SK-N-SH (cell line): ENCODE measurements around the gene QSOX2. TPM values are rescaled to one million over a fixed set of nuclear protein-coding genes. Genes with fewer than 3 reads are reported as not detected.

ENCODE experiments used
- CTCF ChIA-PET: fragments of 300-600, 350-600 bp; formaldehyde crosslinking; extraction: SDS; loops from one replicate; lab custom pipeline; 2021; lab: Yijun Ruan, JAX
- POLR2A ChIA-PET: fragments of 350-600 bp; sonication (Branson Sonifier 250); formaldehyde crosslinking; extraction: SDS; loops from one replicate; lab custom pipeline; 2020; ENCODE audit warnings: antibody characterized with exemption, inconsistent platforms; lab: Yijun Ruan, JAX
- DNase-seq: peaks from one replicate; pipeline ENCODE4 v3.0.0; 2012
- H2AFZ ChIP-seq: fragments of 200-600 bp; sonication (generic); 2 replicates; pipeline ENCODE4 v1.8.1; 2016; ENCODE audit warnings: antibody characterized with exemption, mild to moderate bottlenecking, low read depth
- H3F3A ChIP-seq: fragments of 200-600 bp; sonication (generic); replicated peaks from 2 replicates; pipeline ENCODE3; 2016; ENCODE audit warnings: antibody characterized with exemption, mild to moderate bottlenecking; ENCODE audit not compliant: insufficient read depth
- H3K27ac ChIP-seq, 2 experiments: fragments of 200-500 bp in 1 of 2; fragments of 200-600 bp in 1 of 2; sonication (Bioruptor generic) in 1 of 2; sonication (generic), shearing (Covaris generic) in 1 of 2; 2 replicates each; pipeline versions ENCODE4 v1.5.1 to v1.6.1; 2014 to 2016; ENCODE audit warnings: low read depth in 2 of 2, inconsistent platforms in 1 of 2, low read length in 1 of 2, mild to moderate bottlenecking in 1 of 2, mixed read lengths in 1 of 2
- H3K27me3 ChIP-seq: fragments of 200-600 bp; sonication (generic), shearing (Covaris generic); 2 replicates; pipeline ENCODE4 v1.6.1; 2016; ENCODE audit warnings: mixed run types; ENCODE audit not compliant: insufficient read depth
- H3K36me3 ChIP-seq, 2 experiments: fragments of 200-500 bp in 1 of 2; fragments of 200-600 bp in 1 of 2; sonication (Bioruptor generic) in 1 of 2; sonication (generic) in 1 of 2; replicated peaks in 1 of 2; 2 replicates each; pipeline versions ENCODE3 to v1.5.1; 2014 to 2016; ENCODE audit warnings: low read length in 1 of 2, mild to moderate bottlenecking in 1 of 2; ENCODE audit not compliant: insufficient read depth in 2 of 2, control insufficient read depth in 1 of 2
- H3K4me1 ChIP-seq, 2 experiments: fragments of 200-500 bp in 1 of 2; fragments of 200-600 bp in 1 of 2; sonication (Bioruptor generic) in 1 of 2; sonication (generic), shearing (Covaris generic) in 1 of 2; 2 replicates each; pipeline versions ENCODE4 v1.5.1 to v1.6.1; 2014 to 2016; ENCODE audit warnings: low read depth in 1 of 2, low read length in 1 of 2, mixed run types in 1 of 2; ENCODE audit not compliant: insufficient read depth in 2 of 2, control insufficient read depth in 1 of 2
- H3K4me2 ChIP-seq: fragments of 200-600 bp; sonication (generic), shearing (Covaris generic); 2 replicates; pipeline ENCODE4 v1.6.1; 2017; ENCODE audit warnings: mixed run types
- H3K4me3 ChIP-seq, 2 experiments: fragments of 200-500 bp in 1 of 2; fragments of 200-600 bp in 1 of 2; sonication (Bioruptor generic) in 1 of 2; sonication (generic), shearing (Covaris generic) in 1 of 2; 2 replicates each; pipeline versions ENCODE4 v1.5.1 to v1.8.1; 2014 to 2016; ENCODE audit warnings: low read depth in 2 of 2, inconsistent platforms in 1 of 2, low read length in 1 of 2, mild to moderate bottlenecking in 1 of 2, mixed read lengths in 1 of 2, moderate library complexity in 1 of 2
- H3K79me2 ChIP-seq: fragments of 200-600 bp; sonication (generic); 2 replicates; pipeline ENCODE4 v1.8.1; 2017; ENCODE audit warnings: mild to moderate bottlenecking; ENCODE audit not compliant: insufficient read depth
- H3K9ac ChIP-seq: fragments of 200-600 bp; sonication (generic); 2 replicates; pipeline ENCODE4 v1.6.1; 2017; ENCODE audit warnings: mixed run types
- H3K9me2 ChIP-seq: fragments of 200-600 bp; sonication (generic); 2 replicates; pipeline ENCODE4 v1.6.1; 2017; ENCODE audit warnings: mixed run types
- H3K9me3 ChIP-seq: fragments of 200-600 bp; sonication (generic); 2 replicates; pipeline ENCODE4 v1.6.1; 2017; ENCODE audit warnings: mixed run types, mild to moderate bottlenecking, moderate library complexity
- H4K20me1 ChIP-seq: fragments of 200-600 bp; sonication (generic); 2 replicates; pipeline ENCODE4 v1.6.1; 2017; ENCODE audit warnings: mild to moderate bottlenecking, mixed run types; ENCODE audit not compliant: insufficient read depth
- ELF1 ChIP-seq: IDR thresholded peaks from 2 replicates; pipeline ENCODE4 v1.4.0; 2012
- FOXJ3 ChIP-seq: sonication (generic); formaldehyde crosslinking; IDR thresholded peaks from 2 replicates; pipeline ENCODE4 v1.5.1; 2020; ENCODE audit warnings: mild to moderate bottlenecking, missing genetic modification reagents
- FOXM1 ChIP-seq: IDR thresholded peaks from 2 replicates; pipeline ENCODE4 v1.4.0; 2012; ENCODE audit warnings: low read depth, mild to moderate bottlenecking
- GATA2 ChIP-seq: sonication (generic); formaldehyde crosslinking; IDR thresholded peaks from 2 replicates; pipeline ENCODE4 v1.5.0; 2020; ENCODE audit warnings: mild to moderate bottlenecking, missing genetic modification reagents
- MEF2A ChIP-seq: IDR thresholded peaks from 2 replicates; pipeline ENCODE4 v1.4.0; 2012; ENCODE audit warnings: low read depth, borderline replicate concordance
- MXI1 ChIP-seq: IDR thresholded peaks from 2 replicates; pipeline ENCODE4 v1.6.1; 2012; ENCODE audit warnings: mild to moderate bottlenecking, low read depth, low read length, improper control_type of control experiment
- RAD21 ChIP-seq: IDR thresholded peaks from 2 replicates; pipeline ENCODE4 v1.6.1; 2012; ENCODE audit warnings: mild to moderate bottlenecking, low read length
- RCOR1 ChIP-seq: fragments of 150-350 bp; IDR thresholded peaks from 2 replicates; pipeline ENCODE4 v1.6.1; 2017; ENCODE audit warnings: antibody characterized with exemption, low read length
- RFX5 ChIP-seq: IDR thresholded peaks from 2 replicates; pipeline ENCODE4 v1.6.1; 2012; ENCODE audit warnings: mild to moderate bottlenecking, improper control_type of control experiment, low read length
- RXRA ChIP-seq: IDR thresholded peaks from 2 replicates; pipeline ENCODE4 v1.4.0; 2012; ENCODE audit warnings: low read depth, mild to moderate bottlenecking, borderline replicate concordance
- SIN3A ChIP-seq: IDR thresholded peaks from 2 replicates; pipeline ENCODE4 v1.6.1; 2012; ENCODE audit warnings: low read depth, mild to moderate bottlenecking, low read length, moderate library complexity, borderline replicate concordance
- SMC3 ChIP-seq: IDR thresholded peaks from 2 replicates; pipeline ENCODE4 v1.6.1; 2012; ENCODE audit warnings: low read depth, low read length, improper control_type of control experiment
- TCF12 ChIP-seq: IDR thresholded peaks from 2 replicates; pipeline ENCODE4 v1.4.0; 2012
- TEAD4 ChIP-seq: IDR thresholded peaks from 2 replicates; pipeline ENCODE4 v1.4.0; 2012; ENCODE audit warnings: mild to moderate bottlenecking, borderline replicate concordance; ENCODE audit not compliant: insufficient read depth
- ZBTB33 ChIP-seq: IDR thresholded peaks from 2 replicates; pipeline ENCODE4 v1.4.0; 2012; ENCODE audit warnings: low read depth, borderline replicate concordance
- WGBS: methylation state at CpG from one replicate; pipeline ENCODE4 v1.1.6; 2017; ENCODE audit warnings: low lambda C conversion rate; 5-methylcytosine and 5-hydroxymethylcytosine counted together
- polyA plus RNA-seq, 3 experiments: library from polyadenylated mRNA; depleted of rRNA; stranded (reverse); fragments of >200 nt; gene quantifications; 2 replicates each; pipeline ENCODE4 v1.2.3, GENCODE V29; 2012
- TF ChIP-seq, protein P1 (sequence below): IDR thresholded peaks from 2 replicates; pipeline ENCODE4 v1.6.1; 2012; ENCODE audit warnings: mild to moderate bottlenecking, low read depth, low read length, moderate library complexity
- TF ChIP-seq, protein P2 (sequence below): IDR thresholded peaks from 2 replicates; pipeline ENCODE4 v1.4.0; 2012; ENCODE audit warnings: low read depth
- TF ChIP-seq, protein P3 (sequence below): fragments of 200-600 bp; sonication (generic); IDR thresholded peaks from 2 replicates; pipeline ENCODE4 v1.6.1; 2017; ENCODE audit warnings: antibody characterized with exemption, mild to moderate bottlenecking, moderate library complexity

QSOX2 gene
- polyA plus RNA-seq, 1 of the 3 experiments (the other 2 are of a cell fraction): 26.6 TPM

GRCh38 chr9:136286987-136287379 lies 41.4 kb upstream of the QSOX2 start:
- Histone ChIP-seq H3K4me1 (peaks cover 0 to 19% of the 10 kb centered on the region in 2 experiments; a peak in 2 of 4 replicates), H3K9ac (no peak overlapping the region), H3K9me2 (no peaks in the 10 kb centered on the region), H3K27ac (no peak overlapping the region), H3K27me3 (peaks cover 42% of the 10 kb centered on the region), H3K36me3 (no peaks in the 10 kb centered on the region), H3K4me2 (no peak overlapping the region), H4K20me1 (no peaks in the 10 kb centered on the region), H2AFZ (no peak overlapping the region), H3F3A (no peaks in the 10 kb centered on the region), H3K9me3 (no peaks in the 10 kb centered on the region), H3K79me2 (no peaks in the 10 kb centered on the region), H3K4me3 (no peak overlapping the region)
- CTCF ChIA-PET: interaction anchor here (0.6 to 2.8 kb wide), 6 partner anchors 20 to 196 kb away, joined by 3 to 11 read pairs (median 5); partner anchors contain the start of gene SEC16A
- DNase-seq: no peak
- POLR2A ChIA-PET: no interaction called here
- no peak for TF ChIP-seq ELF1
- TF ChIP-seq, protein P1, sequence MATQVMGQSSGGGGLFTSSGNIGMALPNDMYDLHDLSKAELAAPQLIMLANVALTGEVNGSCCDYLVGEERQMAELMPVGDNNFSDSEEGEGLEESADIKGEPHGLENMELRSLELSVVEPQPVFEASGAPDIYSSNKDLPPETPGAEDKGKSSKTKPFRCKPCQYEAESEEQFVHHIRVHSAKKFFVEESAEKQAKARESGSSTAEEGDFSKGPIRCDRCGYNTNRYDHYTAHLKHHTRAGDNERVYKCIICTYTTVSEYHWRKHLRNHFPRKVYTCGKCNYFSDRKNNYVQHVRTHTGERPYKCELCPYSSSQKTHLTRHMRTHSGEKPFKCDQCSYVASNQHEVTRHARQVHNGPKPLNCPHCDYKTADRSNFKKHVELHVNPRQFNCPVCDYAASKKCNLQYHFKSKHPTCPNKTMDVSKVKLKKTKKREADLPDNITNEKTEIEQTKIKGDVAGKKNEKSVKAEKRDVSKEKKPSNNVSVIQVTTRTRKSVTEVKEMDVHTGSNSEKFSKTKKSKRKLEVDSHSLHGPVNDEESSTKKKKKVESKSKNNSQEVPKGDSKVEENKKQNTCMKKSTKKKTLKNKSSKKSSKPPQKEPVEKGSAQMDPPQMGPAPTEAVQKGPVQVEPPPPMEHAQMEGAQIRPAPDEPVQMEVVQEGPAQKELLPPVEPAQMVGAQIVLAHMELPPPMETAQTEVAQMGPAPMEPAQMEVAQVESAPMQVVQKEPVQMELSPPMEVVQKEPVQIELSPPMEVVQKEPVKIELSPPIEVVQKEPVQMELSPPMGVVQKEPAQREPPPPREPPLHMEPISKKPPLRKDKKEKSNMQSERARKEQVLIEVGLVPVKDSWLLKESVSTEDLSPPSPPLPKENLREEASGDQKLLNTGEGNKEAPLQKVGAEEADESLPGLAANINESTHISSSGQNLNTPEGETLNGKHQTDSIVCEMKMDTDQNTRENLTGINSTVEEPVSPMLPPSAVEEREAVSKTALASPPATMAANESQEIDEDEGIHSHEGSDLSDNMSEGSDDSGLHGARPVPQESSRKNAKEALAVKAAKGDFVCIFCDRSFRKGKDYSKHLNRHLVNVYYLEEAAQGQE: no peak
- TF ChIP-seq, protein P2, sequence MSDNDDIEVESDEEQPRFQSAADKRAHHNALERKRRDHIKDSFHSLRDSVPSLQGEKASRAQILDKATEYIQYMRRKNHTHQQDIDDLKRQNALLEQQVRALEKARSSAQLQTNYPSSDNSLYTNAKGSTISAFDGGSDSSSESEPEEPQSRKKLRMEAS: no peak
- no peak for TF ChIP-seq RXRA
- TF ChIP-seq GATA2 (CRISPR knock-in tag): no peak
- no peak for TF ChIP-seq FOXM1
- no peak for TF ChIP-seq RAD21
- TF ChIP-seq TEAD4: no peak
- no peak for TF ChIP-seq MEF2A
- no peak for TF ChIP-seq ZBTB33
- TF ChIP-seq SIN3A: no peak
- no peak for TF ChIP-seq TCF12
- no peak for TF ChIP-seq SMC3
- TF ChIP-seq RFX5: no peak
- TF ChIP-seq RCOR1: no peak
- TF ChIP-seq FOXJ3: no peak
- no peak for TF ChIP-seq MXI1
- TF ChIP-seq, protein P3, sequence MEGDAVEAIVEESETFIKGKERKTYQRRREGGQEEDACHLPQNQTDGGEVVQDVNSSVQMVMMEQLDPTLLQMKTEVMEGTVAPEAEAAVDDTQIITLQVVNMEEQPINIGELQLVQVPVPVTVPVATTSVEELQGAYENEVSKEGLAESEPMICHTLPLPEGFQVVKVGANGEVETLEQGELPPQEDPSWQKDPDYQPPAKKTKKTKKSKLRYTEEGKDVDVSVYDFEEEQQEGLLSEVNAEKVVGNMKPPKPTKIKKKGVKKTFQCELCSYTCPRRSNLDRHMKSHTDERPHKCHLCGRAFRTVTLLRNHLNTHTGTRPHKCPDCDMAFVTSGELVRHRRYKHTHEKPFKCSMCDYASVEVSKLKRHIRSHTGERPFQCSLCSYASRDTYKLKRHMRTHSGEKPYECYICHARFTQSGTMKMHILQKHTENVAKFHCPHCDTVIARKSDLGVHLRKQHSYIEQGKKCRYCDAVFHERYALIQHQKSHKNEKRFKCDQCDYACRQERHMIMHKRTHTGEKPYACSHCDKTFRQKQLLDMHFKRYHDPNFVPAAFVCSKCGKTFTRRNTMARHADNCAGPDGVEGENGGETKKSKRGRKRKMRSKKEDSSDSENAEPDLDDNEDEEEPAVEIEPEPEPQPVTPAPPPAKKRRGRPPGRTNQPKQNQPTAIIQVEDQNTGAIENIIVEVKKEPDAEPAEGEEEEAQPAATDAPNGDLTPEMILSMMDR: no peak
- 84% methylated on average over 13 of the region's 13 CpGs for WGBS
